ENCODE measurements around the gene APLP1.

The APLP1 gene

GRCh38 chr19:35845215-35846037 is 22.9 kb upstream of the APLP1 start:
- no peak for DNase-seq (ENCODE audit: low read depth, low spot score)
- TF ChIP-seq CTCF (IDR thresholded peaks at IDR 0.05; ENCODE audit: insufficient read depth, low read length, missing control alignments), result no peak
- ChIA-PET CTCF (no interaction called here), POLR2A (no interaction called here)
- no peak overlapping the region for H3K4me3 ChIP-seq (ENCODE audit: low read depth, low read length)

- no peak overlapping the region for H3K4me3 ChIP-seq (ENCODE audit: low read depth, low read length)
- DNase-seq (ENCODE audit: low read depth, low spot score), result no peak
- no peak for TF ChIP-seq CTCF (IDR thresholded peaks at IDR 0.05; ENCODE audit: insufficient read depth, low read length, missing control alignments)
- ChIA-PET POLR2A (no interaction called here), CTCF (no interaction called here)
These were observed 22.2 kb upstream of the APLP1 start for GRCh38 chr19:35846038-35846668.

- POLR2A ChIA-PET, result no interaction called here
These were observed 20.5 kb upstream of the APLP1 start for GRCh38 chr19:35847911-35848310.

GRCh38 chr19:35848486-35848885 is 19.9 kb upstream of the APLP1 start:
- no peak for DNase-seq (ENCODE audit: low read depth, low spot score)
- no peak overlapping the region for H3K4me3 ChIP-seq (ENCODE audit: low read depth, low read length)
- TF ChIP-seq CTCF (IDR thresholded peaks at IDR 0.05; ENCODE audit: insufficient read depth, low read length, missing control alignments), result no peak
- POLR2A ChIA-PET, result no interaction called here
- CTCF ChIA-PET, result no interaction called here

More at GRCh38 chr19:35847911-35848310, 20.5 kb upstream of the APLP1 start:
- DNase-seq (ENCODE audit: low read depth, low spot score), result no peak
- CTCF ChIA-PET, result no interaction called here
- TF ChIP-seq CTCF (IDR thresholded peaks at IDR 0.05; ENCODE audit: insufficient read depth, low read length, missing control alignments), result no peak
- H3K4me3 ChIP-seq (ENCODE audit: low read depth, low read length), result no peak overlapping the region

- no peak for TF ChIP-seq CTCF (IDR thresholded peaks at IDR 0.05; ENCODE audit: insufficient read depth, low read length, missing control alignments)
- DNase-seq (ENCODE audit: low read depth, low spot score), result no peak
- H3K4me3 ChIP-seq (ENCODE audit: low read depth, low read length), result no peak overlapping the region
- CTCF ChIA-PET, result no interaction called here
- POLR2A ChIA-PET, result no interaction called here
These were observed 19.4 kb upstream of the APLP1 start for GRCh38 chr19:35848919-35849505.

Measured in AG04449 (cell line).